Mesenchymal stem cell (in vitro differentiated cells and primary cell): Measurements from ENCODE around the gene LMX1B.

Source experiments
- DNase-seq: peaks from one replicate; pipeline ENCODE4 v3.0.0-alpha.2; 2013
- H2AFZ ChIP-seq: one replicate; pipeline ENCODE4 v1.6.1; 2013; ENCODE audit warnings: low read depth, mild to moderate bottlenecking, control low read depth, inconsistent platforms, low read length, moderate library complexity
- H2AK5ac ChIP-seq: 2 replicates; pipeline ENCODE4 v1.6.1; 2013; ENCODE audit warnings: low read length, moderate library complexity, mild to moderate bottlenecking, inconsistent platforms; ENCODE audit not compliant: severe bottlenecking
- H2BK120ac ChIP-seq: one replicate; pipeline ENCODE4 v1.6.1; 2013; ENCODE audit warnings: low read depth, mild to moderate bottlenecking, inconsistent platforms, low read length, moderate library complexity
- H2BK12ac ChIP-seq, 2 experiments: one replicate each; pipeline ENCODE4 v1.6.1; 2013; ENCODE audit warnings: inconsistent platforms in 2 of 2, low read length in 2 of 2, mild to moderate bottlenecking in 2 of 2, moderate library complexity in 2 of 2, control low read depth in 1 of 2
- H2BK15ac ChIP-seq: one replicate; pipeline ENCODE4 v1.6.1; 2013; ENCODE audit warnings: mild to moderate bottlenecking, low read depth, inconsistent platforms; ENCODE audit not compliant: poor library complexity, severe bottlenecking
- H2BK5ac ChIP-seq: 2 replicates; pipeline ENCODE4 v1.6.1; 2013; ENCODE audit warnings: low read depth, mild to moderate bottlenecking, low read length, control low read depth, inconsistent platforms; ENCODE audit not compliant: poor library complexity, severe bottlenecking
- H3K14ac ChIP-seq, 2 experiments: one replicate each; pipeline ENCODE4 v1.6.1; 2013; ENCODE audit warnings: inconsistent platforms in 2 of 2, low read length in 2 of 2, control low read depth in 1 of 2, mild to moderate bottlenecking in 1 of 2, moderate library complexity in 1 of 2
- H3K18ac ChIP-seq, 2 experiments: one replicate each; pipeline ENCODE4 v1.6.1; 2013; ENCODE audit warnings: inconsistent platforms in 2 of 2, low read length in 2 of 2, control low read depth in 1 of 2, low read depth in 1 of 2, mild to moderate bottlenecking in 1 of 2
- H3K23ac ChIP-seq, 2 experiments: one replicate each; pipeline ENCODE4 v1.6.1; 2013; ENCODE audit warnings: inconsistent platforms in 2 of 2, low read length in 2 of 2, mild to moderate bottlenecking in 2 of 2, moderate library complexity in 2 of 2, control low read depth in 1 of 2
- H3K27ac ChIP-seq: 2 replicates; pipeline ENCODE4 v1.5.1; 2013; ENCODE audit warnings: mild to moderate bottlenecking, moderate library complexity, low read length, control low read depth, inconsistent platforms; ENCODE audit not compliant: poor library complexity, severe bottlenecking
- H3K27me3 ChIP-seq, 2 experiments: 2 replicates each; pipeline versions ENCODE4 v1.6.1 to v1.7.0; 2013; ENCODE audit warnings: low read length in 2 of 2, mild to moderate bottlenecking in 2 of 2, moderate library complexity in 2 of 2, control low read depth in 1 of 2, inconsistent platforms in 1 of 2; ENCODE audit not compliant: control insufficient read depth in 1 of 2, insufficient read depth in 1 of 2
- H3K36me3 ChIP-seq, 2 experiments: 2 replicates each; pipeline versions ENCODE4 v1.6.1 to v1.7.0; 2013; ENCODE audit warnings: low read length in 2 of 2, control low read depth in 1 of 2, inconsistent platforms in 1 of 2, low read depth in 1 of 2, mild to moderate bottlenecking in 1 of 2; ENCODE audit not compliant: insufficient read depth in 2 of 2, control insufficient read depth in 1 of 2
- H3K4ac ChIP-seq, 2 experiments: one replicate each; pipeline ENCODE4 v1.6.1; 2013; ENCODE audit warnings: inconsistent platforms in 2 of 2, low read length in 2 of 2, mild to moderate bottlenecking in 2 of 2, moderate library complexity in 2 of 2, control low read depth in 1 of 2, low read depth in 1 of 2
- H3K4me1 ChIP-seq: 2 replicates; pipeline ENCODE4 v1.6.1; 2013; ENCODE audit warnings: low read depth, low read length, control low read depth; ENCODE audit not compliant: control insufficient read depth, insufficient read depth
- H3K4me2 ChIP-seq: 2 replicates; pipeline ENCODE4 v1.6.1; 2013; ENCODE audit warnings: low read length, mild to moderate bottlenecking, inconsistent platforms; ENCODE audit not compliant: poor library complexity, severe bottlenecking
- H3K4me3 ChIP-seq, 2 experiments: 2 replicates each; pipeline versions ENCODE4 v1.5.1 to v1.7.0; 2013; ENCODE audit warnings: low read length in 2 of 2, mild to moderate bottlenecking in 2 of 2, control low read depth in 1 of 2, low read depth in 1 of 2; ENCODE audit not compliant: insufficient read depth in 1 of 2
- H3K79me1 ChIP-seq: replicated peaks from 2 replicates; pipeline ENCODE4 v1.6.1; 2013; ENCODE audit warnings: mild to moderate bottlenecking, control low read depth, low read length, inconsistent platforms; ENCODE audit not compliant: poor library complexity, severe bottlenecking
- H3K9ac ChIP-seq: 2 replicates; pipeline ENCODE4 v1.7.0; 2013; ENCODE audit warnings: mild to moderate bottlenecking, low read length, moderate library complexity
- H3K9me3 ChIP-seq: 2 replicates; pipeline ENCODE4 v1.7.0; 2013; ENCODE audit warnings: mild to moderate bottlenecking, low read length; ENCODE audit not compliant: control insufficient read depth
- H4K8ac ChIP-seq: one replicate; pipeline ENCODE4 v1.6.1; 2013; ENCODE audit warnings: inconsistent platforms, mild to moderate bottlenecking, low read length, moderate library complexity
- H4K91ac ChIP-seq: one replicate; pipeline ENCODE4 v1.6.1; 2013; ENCODE audit warnings: mild to moderate bottlenecking, low read length, inconsistent platforms
- WGBS: methylation state at CpG from one replicate; pipeline ENCODE4 v1.1.7; 2013; ENCODE audit warnings: mixed read lengths; 5-methylcytosine and 5-hydroxymethylcytosine counted together

LMX1B gene

DNA sequence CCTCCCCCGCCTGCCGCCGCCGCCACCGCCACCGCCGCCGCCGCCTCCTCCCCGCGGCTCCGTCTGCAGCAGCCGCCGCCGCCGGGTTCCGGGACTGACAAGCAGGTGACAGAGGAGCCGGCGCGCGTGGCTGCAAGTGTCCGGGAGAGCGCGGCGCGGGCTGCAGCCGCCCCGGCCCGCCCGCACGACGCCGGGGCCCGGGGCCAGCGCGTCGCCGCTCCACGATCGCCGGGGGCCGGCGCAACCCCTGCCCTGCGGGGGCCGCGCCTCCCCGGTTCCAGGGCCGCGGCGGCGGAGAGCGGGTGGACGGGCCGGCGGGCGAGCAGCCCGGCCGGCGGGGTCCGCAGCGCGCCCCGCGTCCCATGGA is 343 bp downstream of the LMX1B start:
- Histone ChIP-seq H3K4me2 (no peak overlapping the region), H3K4ac (no peak overlapping the region), H2BK120ac (no peak overlapping the region), H3K4me3 (no peak overlapping the region), H2BK12ac (no peak overlapping the region), H3K27me3 (peaks cover 85 to 88% of the 10 kb centered on the region in 2 experiments), H3K79me1 (no peaks in the 10 kb centered on the region), H2AK5ac (no peak overlapping the region), H3K14ac (no peak overlapping the region), H3K9me3 (no peaks in the 10 kb centered on the region), H3K23ac (no peak overlapping the region), H3K36me3 (no peaks in the 10 kb centered on the region), H3K18ac (no peak overlapping the region), H4K91ac (no peak overlapping the region), H2BK5ac (no peak overlapping the region), H3K9ac (no peak overlapping the region), H4K8ac (no peak overlapping the region), H2BK15ac (no peak overlapping the region), H3K4me1 (peaks cover 34% of the 10 kb centered on the region), H2AFZ (no peak overlapping the region), H3K27ac (no peak overlapping the region)
- WGBS: 1% methylated on average over 23 of the region's 64 CpGs
- no peak for DNase-seq

DNA sequence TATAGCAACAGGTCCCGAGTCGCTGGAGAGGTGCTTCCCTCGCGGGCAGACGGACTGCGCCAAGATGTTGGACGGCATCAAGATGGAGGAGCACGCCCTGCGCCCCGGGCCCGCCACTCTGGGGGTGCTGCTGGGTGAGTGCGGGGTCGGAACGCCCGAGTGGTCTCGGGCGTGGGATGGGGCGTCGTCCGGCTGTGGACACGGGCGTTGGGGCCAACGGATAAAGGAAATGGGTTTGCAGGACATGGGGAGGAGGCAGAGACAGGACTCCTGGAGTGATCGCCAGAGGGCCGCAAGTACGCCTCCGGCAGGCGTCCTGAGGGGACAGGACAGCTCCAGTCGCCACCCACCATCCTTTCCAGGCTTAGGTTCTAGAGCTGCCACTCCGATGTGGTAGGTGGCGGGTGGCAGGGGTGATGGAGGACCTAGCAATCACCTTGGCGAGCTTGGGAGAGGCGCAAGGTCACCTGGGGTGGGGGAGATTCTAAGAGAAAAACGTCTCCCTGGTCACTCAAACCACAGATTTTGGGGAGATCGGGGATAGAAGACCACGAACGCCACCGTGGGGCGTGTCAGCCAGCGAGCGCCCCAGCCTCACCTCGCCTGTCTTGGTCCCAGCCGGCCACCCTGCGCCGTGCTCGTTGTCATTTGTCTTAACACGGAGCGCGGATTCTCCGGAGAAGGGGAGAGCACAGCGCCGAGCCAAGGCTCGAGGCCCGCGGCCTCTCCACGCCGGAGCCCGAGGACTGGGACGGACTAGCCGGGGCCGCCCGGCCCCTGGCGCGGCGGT is 922 bp downstream of the LMX1B start:
- H2AK5ac ChIP-seq: no peak overlapping the region
- WGBS: 5% methylated on average over 44 of the region's 65 CpGs
- no peak overlapping the region for H2BK5ac ChIP-seq
- H4K8ac ChIP-seq: no peak overlapping the region
- no peak overlapping the region for H2BK120ac ChIP-seq
- H3K27ac ChIP-seq: no peak overlapping the region
- H3K18ac ChIP-seq: no peak overlapping the region
- H2BK15ac ChIP-seq: no peak overlapping the region
- no peaks in the 10 kb centered on the region for H3K36me3 ChIP-seq
- no peak overlapping the region for H4K91ac ChIP-seq
- peak overlapping the region in 1 of 2 experiments; percentile 48 for H3K23ac ChIP-seq
- H3K4me1 ChIP-seq: peaks cover 34% of the 10 kb centered on the region
- H3K4ac ChIP-seq: no peak overlapping the region
- H3K14ac ChIP-seq: no peak overlapping the region
- H3K9me3 ChIP-seq: no peaks in the 10 kb centered on the region
- no peaks in the 10 kb centered on the region for H3K79me1 ChIP-seq
- H3K4me3 ChIP-seq: peak overlapping the region in 1 of 2 experiments; percentile 4
- H3K9ac ChIP-seq: no peak overlapping the region
- H3K4me2 ChIP-seq: no peak overlapping the region
- H3K27me3 ChIP-seq: peaks cover 85 to 88% of the 10 kb centered on the region in 2 experiments
- H2AFZ ChIP-seq: no peak overlapping the region
- no peak for DNase-seq
- H2BK12ac ChIP-seq: no peak overlapping the region

DNA sequence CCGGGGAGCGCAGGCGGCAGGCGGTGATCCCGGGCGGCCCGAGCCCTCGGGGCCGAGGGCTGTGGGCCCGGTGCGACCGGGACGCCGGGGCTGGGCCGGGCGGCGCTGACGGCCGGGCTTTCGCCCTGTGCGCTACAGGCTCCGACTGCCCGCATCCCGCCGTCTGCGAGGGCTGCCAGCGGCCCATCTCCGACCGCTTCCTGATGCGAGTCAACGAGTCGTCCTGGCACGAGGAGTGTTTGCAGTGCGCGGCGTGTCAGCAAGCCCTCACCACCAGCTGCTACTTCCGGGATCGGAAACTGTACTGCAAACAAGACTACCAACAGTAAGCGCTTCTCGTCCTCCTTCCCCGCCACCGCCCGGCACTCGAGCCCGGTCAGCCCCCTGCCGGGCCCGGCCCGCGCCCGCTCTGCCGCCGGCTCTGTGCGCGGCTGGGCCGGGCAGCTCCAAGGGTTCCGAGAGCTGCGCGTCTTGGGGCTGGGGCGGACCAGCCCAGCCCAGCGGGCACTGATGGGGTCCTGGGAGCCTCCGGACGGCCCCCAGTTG is 1.6 kb downstream of the LMX1B start:
- Histone ChIP-seq H2BK5ac (no peak overlapping the region), H3K4me1 (peaks cover 34% of the 10 kb centered on the region)

DNA sequence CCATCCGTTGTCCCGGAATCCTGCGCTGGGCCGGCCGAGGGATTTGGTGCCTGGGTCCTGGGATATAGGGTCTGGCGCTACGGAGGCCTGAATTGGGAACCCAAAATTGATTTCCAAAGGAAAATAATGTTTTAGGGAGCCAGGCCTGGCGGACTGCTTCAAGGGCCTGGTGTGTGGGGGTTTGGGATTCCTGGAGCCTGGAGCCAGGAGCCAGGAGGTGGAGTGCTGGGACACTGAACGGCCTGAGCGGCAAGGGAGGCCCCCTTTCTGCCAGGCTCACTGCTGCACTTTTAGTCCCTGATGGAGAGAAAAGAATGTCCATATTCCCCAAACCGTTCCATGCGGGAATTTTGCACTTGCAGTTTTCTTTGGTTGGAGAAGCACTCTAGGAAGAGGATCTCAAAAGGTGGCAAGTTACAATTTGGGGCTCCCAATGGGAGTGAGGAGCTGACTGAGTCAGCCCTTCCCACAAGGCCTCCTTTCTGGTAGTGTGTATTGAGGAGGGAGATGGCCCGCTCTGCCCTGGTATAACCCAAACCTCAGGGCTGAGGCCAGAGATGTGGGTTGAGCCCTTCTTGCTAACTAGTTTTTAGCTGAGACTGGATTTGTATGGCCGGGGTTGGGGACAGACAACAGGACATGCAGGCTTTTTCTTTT is 2.2 kb downstream of the LMX1B start:
- no peak overlapping the region for H2AFZ ChIP-seq

More for the DNA sequence above, 1.6 kb downstream of the LMX1B start:
- Histone ChIP-seq H3K18ac (no peak overlapping the region), H3K4me3 (peak overlapping the region in 1 of 2 experiments; percentile 4), H3K27me3 (peaks cover 85 to 88% of the 10 kb centered on the region in 2 experiments), H2BK15ac (no peak overlapping the region), H3K9me3 (no peaks in the 10 kb centered on the region), H2BK12ac (no peak overlapping the region), H3K36me3 (no peaks in the 10 kb centered on the region), H3K4me2 (peak overlapping the region; percentile 23), H3K79me1 (no peaks in the 10 kb centered on the region), H3K27ac (no peak overlapping the region), H2BK120ac (no peak overlapping the region), H3K14ac (no peak overlapping the region), H3K23ac (no peak overlapping the region), H4K8ac (no peak overlapping the region), H2AFZ (no peak overlapping the region), H3K4ac (no peak overlapping the region), H3K9ac (no peak overlapping the region), H2AK5ac (no peak overlapping the region), H4K91ac (no peak overlapping the region)
- 2% methylated on average over 61 of the region's 62 CpGs for WGBS
- DNase-seq: peak; percentile 28

More for the DNA sequence above, 2.2 kb downstream of the LMX1B start:
- H3K36me3 ChIP-seq: no peaks in the 10 kb centered on the region
- H3K18ac ChIP-seq: no peak overlapping the region
- H3K14ac ChIP-seq: no peak overlapping the region
- H4K8ac ChIP-seq: no peak overlapping the region
- H3K79me1 ChIP-seq: no peaks in the 10 kb centered on the region
- no peaks in the 10 kb centered on the region for H3K9me3 ChIP-seq
- no peak for DNase-seq
- no peak overlapping the region for H3K23ac ChIP-seq
- H4K91ac ChIP-seq: no peak overlapping the region
- H2BK5ac ChIP-seq: no peak overlapping the region
- H3K4me1 ChIP-seq: peaks cover 30% of the 10 kb centered on the region
- no peak overlapping the region for H3K4me2 ChIP-seq
- H3K27ac ChIP-seq: no peak overlapping the region
- peaks cover 85 to 88% of the 10 kb centered on the region in 2 experiments for H3K27me3 ChIP-seq
- H2BK15ac ChIP-seq: no peak overlapping the region
- no peak overlapping the region for H3K4ac ChIP-seq
- no peak overlapping the region for H3K9ac ChIP-seq
- no peak overlapping the region for H2AK5ac ChIP-seq
- no peak overlapping the region for H3K4me3 ChIP-seq
- 7% methylated on average over 14 of the region's 14 CpGs for WGBS
- no peak overlapping the region for H2BK120ac ChIP-seq
- H2BK12ac ChIP-seq: no peak overlapping the region
